SH-SY5Y (cell line): Measurements from ENCODE around the gene HOXB4.

Experiments used
- GATA2 ChIP-seq: IDR thresholded peaks from 2 replicates; pipeline ENCODE4 v1.6.1; 2011; ENCODE audit warnings: mild to moderate bottlenecking, low read depth, low read length
- GATA3 ChIP-seq: IDR thresholded peaks from 2 replicates; pipeline ENCODE4 v1.6.1; 2011; ENCODE audit warnings: low read depth, mild to moderate bottlenecking, low read length, moderate library complexity

- TF ChIP-seq GATA2: no peak
- no peak for TF ChIP-seq GATA3
These were observed 10.9 kb downstream of the HOXB4 start for GRCh38 chr17:48567209-48567608.
